A673 (cell line): ENCODE results near the gene PNRC1. TPM values are rescaled to one million over a fixed set of nuclear protein-coding genes. Genes with fewer than 3 reads are reported as not detected.
"Not testable (repeated sequence)": the region's sequence is repeated elsewhere in the genome, so short reads cannot be mapped to it uniquely, and the experiment has no call there.

ENCODE experiments used
- BruUV-seq: library from RNA; stranded (reverse); fragments of 400-500 nt; replicated peaks from 2 replicates; lab custom pipeline; 2021; lab: Mats Ljungman, UMichigan
- CTCF ChIA-PET: fragments of 300-600 bp; sonication (Branson Sonifier 250); formaldehyde crosslinking; loops from one replicate; lab custom pipeline; 2022; ENCODE audit warnings: antibody characterized with exemption; lab: Charles Lee
- POLR2A ChIA-PET: fragments of 300-600 bp; sonication (Branson Sonifier 250); formaldehyde crosslinking; loops from one replicate; lab custom pipeline; 2022; ENCODE audit warnings: antibody characterized with exemption; ENCODE audit not compliant: low non-redundant PET; lab: Charles Lee
- DNase-seq: peaks from one replicate; pipeline ENCODE4 v3.0.0-alpha.2; 2015; ENCODE audit warnings: low spot score
- H3K27ac ChIP-seq: fragments of 200-600 bp; sonication (generic); 2 replicates; pipeline ENCODE4 v1.5.1; 2016; ENCODE audit warnings: mixed run types, low read depth, mild to moderate bottlenecking, mixed read lengths, antibody characterized with exemption, low read length; ENCODE audit not compliant: poor library complexity, severe bottlenecking
- H3K27me3 ChIP-seq: fragments of 200-600 bp; sonication (generic); replicated peaks from 2 replicates; pipeline ENCODE4 v1.6.1; 2017; ENCODE audit warnings: mixed run types, low read depth, mild to moderate bottlenecking, mixed read lengths, antibody characterized with exemption, low read length; ENCODE audit not compliant: insufficient read depth, poor library complexity
- H3K36me3 ChIP-seq: fragments of 200-600 bp; sonication (generic); 2 replicates; pipeline ENCODE4 v1.6.1; 2016; ENCODE audit warnings: mixed run types, mild to moderate bottlenecking, mixed read lengths, antibody characterized with exemption, low read length; ENCODE audit not compliant: insufficient read depth, poor library complexity, severe bottlenecking
- H3K4me1 ChIP-seq: fragments of 200-600 bp; sonication (generic); 2 replicates; pipeline ENCODE4 v1.6.1; 2017; ENCODE audit warnings: mixed run types, mild to moderate bottlenecking, mixed read lengths, antibody characterized with exemption, low read length; ENCODE audit not compliant: insufficient read depth, poor library complexity, severe bottlenecking
- H3K4me3 ChIP-seq: fragments of 200-600 bp; sonication (generic); 2 replicates; pipeline ENCODE4 v1.5.1; 2016; ENCODE audit warnings: low read depth, mixed run types, mild to moderate bottlenecking, mixed read lengths, low read length; ENCODE audit not compliant: poor library complexity, severe bottlenecking
- H3K9me3 ChIP-seq: fragments of 200-600 bp; sonication (generic); 2 replicates; pipeline ENCODE4 v1.6.1; 2016; ENCODE audit warnings: mixed run types, low read depth, mild to moderate bottlenecking, mixed read lengths, antibody characterized with exemption, low read length; ENCODE audit not compliant: poor library complexity, severe bottlenecking
- EZH2 ChIP-seq: fragments of 200-600 bp; sonication (generic); IDR thresholded peaks from 2 replicates; pipeline ENCODE4 v1.6.1; 2017; ENCODE audit warnings: borderline replicate concordance, low read depth, mild to moderate bottlenecking, mixed read lengths, antibody characterized with exemption, low read length; ENCODE audit not compliant: poor library complexity, severe bottlenecking
- intact Hi-C: fragments of 100-400 bp; cut with micrococcal nuclease; formaldehyde crosslinking; loops from one replicate; pipeline ENCODE4 v1.10.0; 2022; ENCODE audit not compliant: unreplicated experiment
- total RNA-seq: library from RNA; stranded (reverse); gene quantifications from 2 replicates; pipeline ENCODE4 v1.2.3, GENCODE V29; 2021
- TF ChIP-seq, protein P1 (sequence below): fragments of 300-800, 200-600 bp; sonication (generic); conservative IDR thresholded peaks from 2 replicates; pipeline ENCODE4 v1.5.1; 2017; ENCODE audit warnings: low read depth, mild to moderate bottlenecking, antibody characterized with exemption, low read length, moderate library complexity, mixed read lengths

Gene PNRC1
- total RNA-seq, 1 experiment from 2014 or later, result 26.4 TPM

DNA sequence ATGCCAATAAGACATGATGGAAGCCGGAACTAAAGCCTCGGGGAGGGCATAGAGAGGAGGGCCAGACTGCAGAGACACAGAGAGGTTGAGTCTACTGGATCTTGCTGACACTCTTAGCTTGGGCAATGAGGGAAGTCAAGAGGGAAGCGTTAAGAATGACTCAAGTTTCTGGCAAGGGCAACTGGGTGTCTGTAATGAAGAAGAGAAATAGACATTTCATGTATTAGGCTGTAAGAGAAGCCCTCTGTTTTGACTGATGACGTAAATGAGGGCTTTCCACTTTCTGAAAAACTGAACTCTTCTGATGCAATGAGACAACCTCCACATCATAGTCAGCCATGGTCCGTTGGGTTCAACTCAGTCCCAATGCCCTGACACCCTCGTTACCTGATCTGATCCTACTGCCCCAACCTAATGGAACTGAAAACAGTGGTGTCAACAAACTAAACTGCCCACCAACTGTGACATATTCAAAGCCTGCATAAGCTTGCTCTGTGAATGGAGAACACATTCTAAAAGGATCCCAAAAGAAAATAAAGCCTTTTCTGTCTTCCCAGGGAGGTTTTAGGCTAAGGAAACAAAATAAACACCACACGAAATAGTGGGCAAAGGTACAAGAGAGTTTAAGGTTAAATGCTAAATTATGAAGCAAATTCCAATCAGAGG is 45.8 kb upstream of the PNRC1 start:
- H3K36me3 ChIP-seq, result no peaks in the 10 kb centered on the region
- no peak overlapping the region for H3K4me3 ChIP-seq
- peaks cover 16% of the 10 kb centered on the region for H3K4me1 ChIP-seq
- peak overlapping the region; percentile 92 for H3K27ac ChIP-seq
- ChIA-PET CTCF (no interaction called here), POLR2A (interaction anchor here (1.6 kb wide), 1 partner anchor 46 kb away, joined by 4 read pairs; the partner anchor contains the start of gene PNRC1)
- no peak for TF ChIP-seq EZH2
- TF ChIP-seq, protein P1, sequence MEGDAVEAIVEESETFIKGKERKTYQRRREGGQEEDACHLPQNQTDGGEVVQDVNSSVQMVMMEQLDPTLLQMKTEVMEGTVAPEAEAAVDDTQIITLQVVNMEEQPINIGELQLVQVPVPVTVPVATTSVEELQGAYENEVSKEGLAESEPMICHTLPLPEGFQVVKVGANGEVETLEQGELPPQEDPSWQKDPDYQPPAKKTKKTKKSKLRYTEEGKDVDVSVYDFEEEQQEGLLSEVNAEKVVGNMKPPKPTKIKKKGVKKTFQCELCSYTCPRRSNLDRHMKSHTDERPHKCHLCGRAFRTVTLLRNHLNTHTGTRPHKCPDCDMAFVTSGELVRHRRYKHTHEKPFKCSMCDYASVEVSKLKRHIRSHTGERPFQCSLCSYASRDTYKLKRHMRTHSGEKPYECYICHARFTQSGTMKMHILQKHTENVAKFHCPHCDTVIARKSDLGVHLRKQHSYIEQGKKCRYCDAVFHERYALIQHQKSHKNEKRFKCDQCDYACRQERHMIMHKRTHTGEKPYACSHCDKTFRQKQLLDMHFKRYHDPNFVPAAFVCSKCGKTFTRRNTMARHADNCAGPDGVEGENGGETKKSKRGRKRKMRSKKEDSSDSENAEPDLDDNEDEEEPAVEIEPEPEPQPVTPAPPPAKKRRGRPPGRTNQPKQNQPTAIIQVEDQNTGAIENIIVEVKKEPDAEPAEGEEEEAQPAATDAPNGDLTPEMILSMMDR, result no peak
- peak; percentile 17 for DNase-seq
- BruUV-seq, result no TSS peak
- intact Hi-C loops, result loop anchor here (5.0 kb wide), 1 partner anchor 48 kb away; the partner anchor contains the start of gene PNRC1
- no peaks in the 10 kb centered on the region for H3K27me3 ChIP-seq
- H3K9me3 ChIP-seq, result peaks cover 16% of the 10 kb centered on the region

DNA sequence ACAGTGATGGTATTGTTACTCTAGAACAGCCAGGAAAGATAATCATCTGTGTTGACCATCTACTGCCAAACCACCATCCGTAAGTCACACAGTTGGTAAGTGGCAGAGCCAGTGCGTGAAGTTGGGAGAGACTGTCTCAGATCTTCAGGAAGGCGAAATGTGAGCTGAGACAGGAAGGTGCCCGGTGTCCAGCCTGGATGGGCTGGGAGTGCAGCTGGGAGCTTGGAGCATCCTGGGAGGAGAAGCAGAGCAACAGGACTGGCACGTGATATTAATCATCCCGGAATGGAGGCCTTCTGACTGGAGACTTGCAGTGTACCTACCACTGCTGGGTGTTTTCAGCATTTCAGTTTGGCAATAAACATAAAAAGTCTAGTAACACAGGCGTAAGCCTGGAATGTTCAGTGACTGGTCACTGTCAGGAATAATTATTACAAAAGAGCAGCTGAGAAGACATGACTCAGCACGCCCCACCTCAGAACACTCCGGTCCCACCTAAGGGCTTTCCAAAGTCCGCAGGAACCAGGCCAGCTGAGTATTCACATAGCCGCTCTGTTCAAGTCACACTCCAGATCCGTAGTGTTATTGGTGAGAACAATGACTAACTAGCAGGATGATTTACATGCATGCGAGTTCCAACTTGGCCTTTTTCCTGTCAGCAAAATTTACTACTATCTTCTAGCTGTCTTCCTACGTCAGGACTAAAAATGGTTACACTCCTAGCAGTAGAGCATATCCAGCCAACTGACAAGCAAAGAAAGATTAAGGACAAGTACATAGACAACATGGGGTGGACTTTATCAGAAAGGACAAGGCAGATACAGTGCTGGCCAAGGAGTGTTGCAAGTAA is 45.1 kb upstream of the PNRC1 start:
- Histone ChIP-seq H3K36me3 (no peaks in the 10 kb centered on the region), H3K27me3 (no peaks in the 10 kb centered on the region), H3K4me1 (peaks cover 16% of the 10 kb centered on the region), H3K9me3 (peaks cover 16% of the 10 kb centered on the region), H3K4me3 (peak overlapping the region; percentile 20), H3K27ac (peak overlapping the region; percentile 92)
- POLR2A ChIA-PET, result interaction anchor here (1.6 kb wide), 1 partner anchor 45 kb away, joined by 4 read pairs; the partner anchor contains the start of gene PNRC1
- peak; percentile 77 for DNase-seq
- TF ChIP-seq, protein P1, result no peak
- TF ChIP-seq EZH2, result no peak
- intact Hi-C loops, result loop anchor here (5.0 kb wide), 1 partner anchor 47 kb away; the partner anchor contains the start of gene PNRC1
- CTCF ChIA-PET, result no interaction called here
- BruUV-seq, result TSS peak; percentile 93

DNA sequence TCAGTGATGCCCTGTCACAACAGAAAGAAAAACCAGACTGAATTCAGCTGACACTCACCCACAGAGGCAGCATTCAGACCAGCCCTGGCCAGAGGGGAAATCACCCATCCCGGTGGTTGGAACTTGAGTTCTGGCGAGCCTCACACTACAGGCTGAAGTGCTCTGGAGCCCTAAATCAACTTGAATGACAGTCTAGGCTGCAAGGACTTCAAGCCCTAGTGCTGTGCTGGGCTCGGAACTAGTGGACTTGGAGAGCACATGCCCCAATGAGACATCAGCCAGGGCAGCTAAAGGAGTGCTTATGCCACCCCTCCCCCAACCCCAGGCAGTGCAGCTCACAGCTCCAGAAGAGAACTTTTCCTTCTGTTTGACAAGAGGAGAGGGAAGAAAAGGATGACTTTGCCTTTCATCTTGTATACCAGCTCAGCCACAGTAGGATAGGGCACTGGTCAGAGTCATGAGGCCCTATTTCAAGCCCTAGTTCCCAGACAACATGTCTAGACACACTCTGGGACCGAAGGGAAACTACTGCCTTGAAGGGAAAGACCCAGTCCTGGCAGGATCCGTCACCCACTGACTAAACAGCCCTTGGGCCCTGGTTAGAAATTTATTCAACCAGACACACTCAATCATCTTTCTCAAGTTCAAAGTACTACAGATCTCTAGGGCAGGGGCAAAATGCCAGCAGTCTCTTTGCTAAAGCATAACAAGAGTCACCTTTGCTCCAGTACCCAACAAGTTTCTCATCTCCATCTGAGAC is 43.2 kb upstream of the PNRC1 start:
- H3K27me3 ChIP-seq, result no peaks in the 10 kb centered on the region
- no peak for DNase-seq
- CTCF ChIA-PET, result no interaction called here
- intact Hi-C loops, result loop anchor here (5.0 kb wide), 1 partner anchor 45 kb away; the partner anchor contains the start of gene PNRC1
- no peak for TF ChIP-seq EZH2
- TF ChIP-seq, protein P1, result no peak
- H3K36me3 ChIP-seq, result no peaks in the 10 kb centered on the region
- peaks cover 16% of the 10 kb centered on the region for H3K9me3 ChIP-seq
- no peak overlapping the region for H3K4me3 ChIP-seq
- peaks cover 16% of the 10 kb centered on the region for H3K4me1 ChIP-seq
- no TSS peak for BruUV-seq
- peak overlapping the region; percentile 92 for H3K27ac ChIP-seq
- POLR2A ChIA-PET, result no interaction called here

DNA sequence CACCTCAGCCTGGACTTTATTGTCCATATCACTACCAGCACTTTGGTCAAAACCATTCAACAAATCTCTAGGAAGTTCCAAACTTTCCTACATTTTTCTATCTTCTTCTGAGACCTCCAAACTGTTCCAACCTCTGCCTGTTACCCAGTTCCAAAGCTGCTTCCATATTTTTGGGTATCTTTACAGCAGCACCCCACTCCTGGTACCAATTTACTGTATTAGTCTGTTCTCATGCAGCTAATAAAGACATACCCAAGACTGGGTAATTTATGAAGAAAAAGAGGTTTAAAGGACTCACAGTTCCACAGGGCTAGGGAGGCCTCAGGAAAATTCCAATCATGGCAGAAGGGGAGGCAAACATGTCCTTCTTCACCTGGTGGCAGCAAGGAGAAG is 42.7 kb upstream of the PNRC1 start:
- H3K36me3 ChIP-seq, POLR2A ChIA-PET, H3K4me3 ChIP-seq, BruUV-seq, H3K27ac ChIP-seq, CTCF ChIA-PET, H3K27me3 ChIP-seq, DNase-seq: not testable (repeated sequence)
- Histone ChIP-seq H3K4me1 (peaks cover 16% of the 10 kb centered on the region), H3K9me3 (peaks cover 16% of the 10 kb centered on the region)
- intact Hi-C loops, result loop anchor here (5.0 kb wide), 1 partner anchor 44 kb away; the partner anchor contains the start of gene PNRC1
